ENCODE data around the gene SLC6A2. TPM values are rescaled to one million over a fixed set of nuclear protein-coding genes. Genes with fewer than 3 reads are reported as not detected.

SLC6A2 gene
- total and polyA plus RNA-seq, 9 of the 15 experiments (the other 6 are each of a cell fraction or from before 2014, with no cell fraction given): not detected

DNA sequence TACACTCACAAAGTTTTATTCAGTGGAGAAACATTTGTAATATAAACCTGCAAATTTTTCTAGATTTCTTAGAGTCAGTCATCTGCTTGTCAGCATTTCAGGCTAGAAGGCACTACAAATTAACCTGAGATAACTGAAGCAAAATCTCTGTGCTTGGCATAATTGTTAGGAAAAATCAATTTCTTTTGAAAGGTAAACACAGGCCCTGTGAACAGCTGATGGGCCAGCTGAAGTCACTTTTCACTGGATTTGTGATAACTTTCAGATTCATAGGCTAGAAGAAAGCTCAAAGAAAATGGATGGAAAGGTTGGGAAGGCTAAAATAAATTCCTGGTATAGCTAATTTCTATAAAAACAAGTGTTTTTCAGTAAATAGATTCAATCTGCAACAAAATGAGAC lies 34.0 kb upstream of the SLC6A2 start:
- no TSS peak for BruUV-seq (replicated peaks)
- H3K27ac ChIP-seq (ENCODE audit: extremely low read depth, low read depth, low read length): no peak overlapping the region

More for the DNA sequence above, 34.0 kb upstream of the SLC6A2 start:
- Histone ChIP-seq H3K4me1 (replicated peaks in 1 of 2; ENCODE audit: control insufficient read depth in 2 of 2, insufficient read depth in 2 of 2, low read length in 2 of 2) (peaks cover 5 to 16% of the 10 kb centered on the region in 2 experiments; a peak in 3 of 5 replicates), H3K9ac (ENCODE audit: insufficient read depth in 1 of 2, low read depth in 2 of 2, low read length in 2 of 2) (no peak overlapping the region), H3K4me3 (no peak overlapping the region), H2AFZ (ENCODE audit: low read depth, low read length) (no peak overlapping the region), H3K4me2 (ENCODE audit: insufficient read depth, low read length) (no peak overlapping the region), H3K36me3 (ENCODE audit: control insufficient read depth, insufficient read depth, low read length) (no peaks in the 10 kb centered on the region), H3K79me2 (ENCODE audit: control insufficient read depth, insufficient read depth, low read length) (no peaks in the 10 kb centered on the region), H3K27me3 (ENCODE audit: control insufficient read depth in 2 of 2, insufficient read depth in 2 of 2, low read length in 2 of 2) (0 out of 5 replicates have a peak, but pooled peaks cover 0 to 3% of the 10 kb centered on the region in 2 experiments), H4K20me1 (replicated peaks; ENCODE audit: control insufficient read depth, insufficient read depth, low read length) (no peaks in the 10 kb centered on the region), H3K9me1 (ENCODE audit: control insufficient read depth, insufficient read depth, low read length) (no peaks in the 10 kb centered on the region), H3K9me3 (replicated peaks; ENCODE audit: control insufficient read depth, insufficient read depth, low read depth, low read length) (no peaks in the 10 kb centered on the region)
- CTCF ChIA-PET (ENCODE audit: low intra/inter-chr PET ratio): no interaction called here
- TF ChIP-seq MCM3 (IDR thresholded peaks at IDR 0.05) (no peak), RBM14 (IDR thresholded peaks at IDR 0.05; ENCODE audit: borderline replicate concordance, insufficient read depth, low read depth, low read length) (no peak), WHSC1 (IDR thresholded peaks at IDR 0.05; ENCODE audit: low read length) (no peak), SRSF3 (IDR thresholded peaks at IDR 0.05; ENCODE audit: insufficient read depth, low read length) (no peak), RHOXF2B (CRISPR knock-in tag; conservative IDR thresholded peaks at IDR 0.05) (no peak), CBFA2T3 (IDR thresholded peaks at IDR 0.05) (no peak), MEIS2 (IDR thresholded peaks at IDR 0.05; ENCODE audit: partially characterized antibody) (no peak), XRCC4 (IDR thresholded peaks at IDR 0.05; ENCODE audit: extremely low read depth, insufficient read depth, insufficient read length) (no peak), DIDO1 (tag; IDR thresholded peaks at IDR 0.05; ENCODE audit: low read depth) (no peak), SP1 (CRISPR knock-in tag; IDR thresholded peaks at IDR 0.05) (no peak), ZNF592 (IDR thresholded peaks at IDR 0.05) (no peak)
- TF ChIP-seq, protein P1, sequence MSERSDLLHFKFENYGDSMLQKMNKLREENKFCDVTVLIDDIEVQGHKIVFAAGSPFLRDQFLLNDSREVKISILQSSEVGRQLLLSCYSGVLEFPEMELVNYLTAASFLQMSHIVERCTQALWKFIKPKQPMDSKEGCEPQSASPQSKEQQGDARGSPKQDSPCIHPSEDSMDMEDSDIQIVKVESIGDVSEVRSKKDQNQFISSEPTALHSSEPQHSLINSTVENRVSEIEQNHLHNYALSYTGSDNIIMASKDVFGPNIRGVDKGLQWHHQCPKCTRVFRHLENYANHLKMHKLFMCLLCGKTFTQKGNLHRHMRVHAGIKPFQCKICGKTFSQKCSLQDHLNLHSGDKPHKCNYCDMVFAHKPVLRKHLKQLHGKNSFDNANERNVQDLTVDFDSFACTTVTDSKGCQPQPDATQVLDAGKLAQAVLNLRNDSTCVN (CRISPR knock-in tag; IDR thresholded peaks at IDR 0.05): no peak
- no peak for ATAC-seq
- intact Hi-C loops (cut with micrococcal nuclease) (no loop called here), in situ Hi-C loops (cut with MboI) (no loop called here)
- no peak for FAIRE-seq
- DNase-seq (ENCODE audit: extremely low read depth in 1 of 4, low spot score in 3 of 4): no peak
- POLR2A ChIA-PET: interaction anchor here (0.6 kb wide), 1 partner anchor 487 kb away, joined by 3 read pairs; no protein-coding TSS in a partner anchor

All from K562 (cell line).